HCT116 (cell line): ENCODE data around the gene HDAC1. TPM values are rescaled to one million over a fixed set of nuclear protein-coding genes. Genes with fewer than 3 reads are reported as not detected.

Experiments
- ATAC-seq: fragments of 200-7000 bp; cut with Tn5 transposase; 2 replicates; pipeline ENCODE4 v1.9.1; 2020; ENCODE audit warnings: mild to moderate bottlenecking, moderate library complexity
- BruUV-seq: library from RNA; stranded (reverse); fragments of 400-500 nt; replicated peaks from 2 replicates; lab custom pipeline; 2021; lab: Mats Ljungman, UMichigan
- CTCF ChIA-PET: fragments of 300-600 bp; sonication (Branson Sonifier 250); formaldehyde crosslinking; loops from one replicate; lab custom pipeline; 2021; ENCODE audit warnings: antibody characterized with exemption; lab: Charles Lee
- POLR2A ChIA-PET: fragments of 300-600, 350-600 bp; sonication (Branson Sonifier 250); formaldehyde crosslinking; loops from one replicate; lab custom pipeline; 2021; ENCODE audit warnings: antibody characterized with exemption; lab: Charles Lee
- RAD21 ChIA-PET, 2 experiments: fragments of 300-600 bp; sonication (Branson Sonifier 250); formaldehyde crosslinking; loops; one replicate each; lab custom pipeline; 2023; ENCODE audit warnings: low total read pairs in 2 of 2; ENCODE audit not compliant: uncharacterized antibody in 2 of 2, unreplicated experiment in 2 of 2, low non-redundant PET in 1 of 2; lab: Charles Lee
- DNase-seq: peaks from one replicate; pipeline ENCODE4 v3.0.0-alpha.2; 2010; ENCODE audit warnings: low read depth, low spot score
- H2AFZ ChIP-seq: fragments of 200-600 bp; shearing (Covaris generic), sonication (generic); 2 replicates; pipeline ENCODE4 v1.6.1; 2017; ENCODE audit warnings: low read depth, mixed run types, mixed read lengths, antibody characterized with exemption, low read length; ENCODE audit not compliant: poor library complexity, severe bottlenecking
- H3K27ac ChIP-seq: 2 replicates; pipeline ENCODE4 v1.5.1; 2012; ENCODE audit warnings: low read depth, low read length
- H3K27me3 ChIP-seq: fragments of 200-600 bp; sonication (generic); 2 replicates; pipeline ENCODE4 v1.6.1; 2016; ENCODE audit warnings: mixed run types, low read length, mixed read lengths; ENCODE audit not compliant: insufficient read depth
- H3K36me3 ChIP-seq, 2 experiments: fragments of 200-500 bp in 1 of 2; fragments of 200-600 bp in 1 of 2; sonication (Bioruptor generic) in 1 of 2; sonication (generic) in 1 of 2; 2 replicates each; pipeline versions ENCODE4 v1.5.1 to v1.6.1; 2014 to 2016; ENCODE audit warnings: low read length in 2 of 2, inconsistent platforms in 1 of 2, mixed read lengths in 1 of 2, mixed run types in 1 of 2; ENCODE audit not compliant: insufficient read depth in 2 of 2, control insufficient read depth in 1 of 2
- H3K4me1 ChIP-seq, 2 experiments: fragments of 200-600 bp in 1 of 2; sonication (generic) in 1 of 2; 2 replicates each; pipeline versions ENCODE4 v1.5.1 to v1.6.1; 2012 to 2017; ENCODE audit warnings: low read length in 2 of 2, inconsistent platforms in 1 of 2, mild to moderate bottlenecking in 1 of 2, mixed read lengths in 1 of 2, mixed run types in 1 of 2, moderate library complexity in 1 of 2; ENCODE audit not compliant: insufficient read depth in 2 of 2, control insufficient read depth in 1 of 2
- H3K4me2 ChIP-seq: fragments of 200-600 bp; sonication (generic); 2 replicates; pipeline ENCODE4 v1.6.1; 2017; ENCODE audit warnings: mixed run types, low read length, mixed read lengths
- H3K4me3 ChIP-seq, 2 experiments: fragments of 200-600 bp in 1 of 2; sonication (generic) in 1 of 2; replicated peaks in 1 of 2; 2 replicates each; pipeline ENCODE4 v1.5.1; 2011 to 2016; ENCODE audit warnings: low read length in 2 of 2, control low read depth in 1 of 2, low read depth in 1 of 2, mild to moderate bottlenecking in 1 of 2, mixed read lengths in 1 of 2, mixed run types in 1 of 2
- H3K79me2 ChIP-seq: fragments of 200-600 bp; sonication (generic); 2 replicates; pipeline ENCODE4 v1.6.1; 2017; ENCODE audit warnings: mild to moderate bottlenecking, mixed run types, low read length, moderate library complexity, mixed read lengths; ENCODE audit not compliant: insufficient read depth
- H3K9ac ChIP-seq: fragments of 200-600 bp; sonication (generic); 2 replicates; pipeline ENCODE4 v1.6.1; 2016; ENCODE audit warnings: low read length, mixed read lengths
- H3K9me2 ChIP-seq: fragments of 200-600 bp; sonication (generic), shearing (Covaris generic); 2 replicates; pipeline ENCODE4 v1.6.1; 2017; ENCODE audit warnings: mixed run types, mild to moderate bottlenecking, moderate library complexity; ENCODE audit not compliant: insufficient read depth
- H3K9me3 ChIP-seq, 2 experiments: fragments of 200-500 bp in 1 of 2; fragments of 200-600 bp in 1 of 2; sonication (Bioruptor generic) in 1 of 2; sonication (generic) in 1 of 2; 2 replicates each; pipeline ENCODE4 v1.6.1; 2014 to 2017; ENCODE audit warnings: low read length in 2 of 2, mixed read lengths in 2 of 2, inconsistent platforms in 1 of 2, low read depth in 1 of 2, mild to moderate bottlenecking in 1 of 2, mixed run types in 1 of 2, moderate library complexity in 1 of 2; ENCODE audit not compliant: control insufficient read depth in 1 of 2, insufficient read depth in 1 of 2
- H4K20me1 ChIP-seq: fragments of 200-600 bp; sonication (generic), shearing (Covaris generic); 2 replicates; pipeline ENCODE4 v1.6.1; 2017; ENCODE audit warnings: mixed run types, mild to moderate bottlenecking, moderate library complexity; ENCODE audit not compliant: insufficient read depth
- CBX3 ChIP-seq: IDR thresholded peaks from 2 replicates; pipeline ENCODE4 v1.6.1; 2012; ENCODE audit warnings: low read depth
- ELF1 ChIP-seq: IDR thresholded peaks from 2 replicates; pipeline ENCODE4 v1.6.1; 2012; ENCODE audit warnings: low read depth, borderline replicate concordance
- FOSL1 ChIP-seq: IDR thresholded peaks from 2 replicates; pipeline ENCODE4 v1.6.1; 2012; ENCODE audit warnings: low read depth
- JUND ChIP-seq: IDR thresholded peaks from 2 replicates; pipeline ENCODE4 v1.6.1; 2012
- POLR2A ChIP-seq: IDR thresholded peaks from 2 replicates; pipeline ENCODE4 v1.7.0; 2011; ENCODE audit warnings: borderline replicate concordance; ENCODE audit not compliant: insufficient read depth, insufficient read length; ENCODE audit errors: extremely low read depth
- RAD21 ChIP-seq: IDR thresholded peaks from 2 replicates; pipeline ENCODE4 v1.6.1; 2012; ENCODE audit warnings: low read depth, mild to moderate bottlenecking
- SRF ChIP-seq: IDR thresholded peaks from 2 replicates; pipeline ENCODE4 v1.6.1; 2012; ENCODE audit warnings: low read depth
- TCF7L2 ChIP-seq: IDR thresholded peaks from 2 replicates; pipeline ENCODE4 v1.7.0; 2011; ENCODE audit warnings: borderline replicate concordance, inconsistent platforms; ENCODE audit not compliant: insufficient read depth, insufficient read length; ENCODE audit errors: extremely low read depth
- intact Hi-C: fragments of 100-400 bp; cut with micrococcal nuclease; formaldehyde crosslinking; loops from 2 replicates; pipeline ENCODE4 v1.10.0; 2022
- total RNA-seq: library from RNA; stranded (reverse); gene quantifications from one replicate; pipeline ENCODE4 v1.2.1, GENCODE V29; 2021; ENCODE audit not compliant: unreplicated experiment

Gene HDAC1
- total RNA-seq, 1 experiment from 2014 or later, result 232 TPM

DNA sequence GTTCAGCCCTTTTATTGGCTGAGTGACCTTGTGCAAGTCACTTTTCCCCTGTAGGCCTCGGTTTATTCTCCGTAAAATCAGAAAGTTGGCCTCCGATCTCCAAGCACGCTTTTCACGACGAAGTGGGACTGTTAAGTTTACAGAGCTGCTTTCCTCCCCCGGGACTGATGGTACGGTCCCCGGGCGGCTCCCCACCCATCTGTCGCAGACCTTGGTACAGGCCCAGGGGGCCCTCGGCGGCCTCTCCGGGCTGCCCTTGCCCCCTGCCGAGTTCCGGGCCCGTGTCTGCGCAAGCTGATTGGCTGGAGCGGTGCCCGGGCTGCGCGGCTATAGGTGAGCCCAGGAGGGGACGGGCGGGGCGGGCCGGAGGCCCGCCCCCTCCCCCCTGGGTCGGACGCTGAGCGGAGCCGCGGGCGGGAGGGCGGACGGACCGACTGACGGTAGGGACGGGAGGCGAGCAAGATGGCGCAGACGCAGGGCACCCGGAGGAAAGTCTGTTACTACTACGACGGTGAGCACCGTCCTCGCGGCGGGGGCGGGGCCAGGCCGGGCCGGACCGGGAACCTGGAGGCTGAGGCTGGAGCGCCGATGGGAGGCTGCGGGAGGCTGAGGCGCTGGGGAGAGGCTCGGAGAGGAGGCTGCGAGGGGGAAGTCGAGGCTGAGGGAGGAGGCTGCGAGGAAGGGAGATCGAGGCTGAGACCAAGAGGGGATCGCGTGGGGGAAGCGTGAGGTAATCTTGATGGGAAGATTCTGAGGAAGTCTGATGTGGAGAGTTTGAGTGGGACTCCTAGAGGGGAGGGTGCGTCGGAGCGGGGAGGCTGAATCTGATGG, at the start of gene HDAC1 (continued):
- TF ChIP-seq ELF1 (no peak), POLR2A (peak; percentile 62), TCF7L2 (peak; percentile 35), JUND (peak; percentile 76), RAD21 (no peak), SRF (no peak), CBX3 (peak; percentile 79), FOSL1 (no peak)

GRCh38 chr1:32242341-32242851, 49.5 kb upstream of the HDAC1 start:
- intact Hi-C loops, result no loop called here
- no peak overlapping the region for H2AFZ ChIP-seq
- H3K9ac ChIP-seq, result no peak overlapping the region
- ChIA-PET CTCF (interaction anchor here (1.1 kb wide), 1 partner anchor 8 kb away, joined by 3 read pairs; no protein-coding TSS in a partner anchor), POLR2A (interaction anchor here (0.6 to 0.7 kb wide), 2 partner anchors 24 to 94 kb away, joined by 3 read pairs; no protein-coding TSS in a partner anchor), RAD21 (interaction anchor here in 1 of 2 experiments (0.7 to 1.7 kb wide), 2 partner anchors 94 to 279 kb away, joined by 3 to 4 read pairs; partner anchors contain the start of gene MARCKSL1)
- DNase-seq, result no peak
- peak overlapping the region; percentile 57 for H3K4me2 ChIP-seq
- H3K27ac ChIP-seq, result peak overlapping the region; percentile 24; the same call in 1 of the 2 replicates
- H3K79me2 ChIP-seq, result no peaks in the 10 kb centered on the region
- no TSS peak for BruUV-seq
- H3K36me3 ChIP-seq, result no peaks in the 10 kb centered on the region
- TF ChIP-seq CBX3 (0 out of 2 replicates have a peak, but pooled peaks have one; percentile 10), FOSL1 (no peak), POLR2A (no peak)
- H3K4me3 ChIP-seq, result no peak overlapping the region
- no peaks in the 10 kb centered on the region for H4K20me1 ChIP-seq
- no peak for ATAC-seq
- H3K27me3 ChIP-seq, result no peaks in the 10 kb centered on the region
- no peaks in the 10 kb centered on the region for H3K9me3 ChIP-seq
- no peaks in the 10 kb centered on the region for H3K9me2 ChIP-seq
- H3K4me1 ChIP-seq, result peaks cover 20 to 34% of the 10 kb centered on the region in 2 experiments
